Gastrocnemius medialis (tissue), 4 donors: ENCODE measurements around the gene EIF1AY. TPM values are rescaled to one million over a fixed set of nuclear protein-coding genes. Genes with fewer than 3 reads are reported as not detected.

ENCODE experiments used
- ATAC-seq, 2 donors: fragments of 150-250 bp; one replicate each; pipeline ENCODE4 v1.9.1; 2016
- DNase-seq, 2 donors: peaks; one replicate each; pipeline ENCODE4 v3.0.0-alpha.2; 2019
- H3K27ac ChIP-seq, 4 donors: fragments of 200-600 bp; sonication (generic); 1 replicate in 1 of 4; 2 replicates in 3 of 4; pipeline ENCODE4 v1.5.1; 2016 to 2018; ENCODE audit warnings: mild to moderate bottlenecking in 2 of 4, moderate library complexity in 1 of 4
- H3K27me3 ChIP-seq, 3 donors: fragments of 200-600 bp; sonication (generic) in 2 of 3; 1 replicate in 1 of 3; 2 replicates in 2 of 3; pipeline versions ENCODE4 v1.5.1 to v1.6.0; 2016 to 2019; ENCODE audit warnings: mild to moderate bottlenecking in 1 of 3, moderate library complexity in 1 of 3
- H3K36me3 ChIP-seq, 2 donors: fragments of 200-600 bp; sonication (generic) in 1 of 2; one replicate each; pipeline ENCODE4 v1.5.1; 2017 to 2018
- H3K4me1 ChIP-seq, 2 donors: fragments of 200-600 bp; sonication (generic) in 1 of 2; one replicate each; pipeline ENCODE4 v1.5.1; 2016 to 2017; ENCODE audit warnings: mild to moderate bottlenecking in 2 of 2
- H3K4me3 ChIP-seq, 4 donors: fragments of 200-600 bp; sonication (generic) in 3 of 4; 1 replicate in 1 of 4; 2 replicates in 3 of 4; pipeline ENCODE4 v1.5.1; 2016 to 2019; ENCODE audit warnings: mild to moderate bottlenecking in 2 of 4
- H3K9me3 ChIP-seq, 3 donors: fragments of 200-600 bp; sonication (generic) in 2 of 3; 1 replicate in 1 of 3; 2 replicates in 2 of 3; pipeline ENCODE4 v1.5.1; 2016 to 2019
- POLR2A ChIP-seq, 2 donors: fragments of 450-650 bp; IDR thresholded peaks; one replicate each; pipeline ENCODE4 v1.6.1; 2017; ENCODE audit warnings: antibody characterized with exemption in 2 of 2, mild to moderate bottlenecking in 2 of 2, moderate library complexity in 2 of 2
- in situ Hi-C, 4 donors: fragments of 200-750 bp; cut with MboI; loops; one replicate each; pipeline versions ENCODE4 v1.15.0 to v1.8.0; 2017; ENCODE audit warnings: low sequenced_read_pairs in 4 of 4
- intact Hi-C: fragments of 100-400 bp; cut with DNase I; formaldehyde crosslinking; loops from one replicate; pipeline ENCODE4 v1.15.1; 2023; ENCODE audit warnings: low total_unique reads
- total RNA-seq, 4 donors: library from RNA; depleted of rRNA; stranded (reverse); fragments of >200 nt; gene quantifications; one replicate each; pipeline versions ENCODE4 v1.1.0 to v1.2.3, GENCODE V29; 2016
- TF ChIP-seq, protein P1 (sequence below), 5 experiments: fragments of 450-650 bp in 3 of 5; fragments of 200-600 bp in 2 of 5; sonication (generic) in 2 of 5; IDR thresholded peaks in 4 of 5; conservative IDR thresholded peaks in 1 of 5; 1 replicate in 4 of 5; 2 replicates in 1 of 5; pipeline ENCODE4 v1.5.1; 2016 to 2019; ENCODE audit warnings: antibody characterized with exemption in 5 of 5, mild to moderate bottlenecking in 3 of 5, moderate library complexity in 3 of 5

The EIF1AY gene
- total RNA-seq, 4 donors from 2014 or later: 56.3 to 62.4 TPM; not detected in 2

DNA sequence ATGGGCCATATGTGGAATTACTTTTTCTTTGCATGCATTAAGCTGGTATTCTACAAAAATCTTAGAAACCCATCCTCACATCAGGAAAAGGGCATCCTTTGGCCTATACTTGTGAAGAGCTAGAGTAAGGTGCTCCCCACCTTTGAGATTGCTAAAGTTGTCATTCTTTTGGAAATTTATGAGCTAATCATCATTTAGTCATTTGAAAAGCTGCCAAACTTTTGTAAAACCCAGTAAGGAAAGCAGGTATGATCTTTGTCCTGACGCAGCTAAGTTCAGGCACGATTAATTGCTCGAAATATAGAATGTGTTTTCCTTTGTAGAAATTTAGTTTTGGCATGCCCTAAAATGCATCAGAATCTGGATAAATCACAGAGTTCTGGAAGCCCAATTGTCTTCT lies 2.6 kb downstream of the EIF1AY start:
- intact Hi-C loops (no loop called here), in situ Hi-C loops (loop anchor here in 1 of 4 donors (10.0 kb wide), 1 partner anchor 1013 kb away; no protein-coding TSS in a partner anchor)
- Histone ChIP-seq H3K4me3 (no peak overlapping the region), H3K27ac (no peak overlapping the region), H3K9me3 (no peaks in the 10 kb centered on the region), H3K36me3 (no peaks in the 10 kb centered on the region), H3K27me3 (no peaks in the 10 kb centered on the region), H3K4me1 (peaks cover 0 to 14% of the 10 kb centered on the region in 2 donors)
- TF ChIP-seq POLR2A (IDR thresholded peaks at IDR 0.05): no peak
- TF ChIP-seq, protein P1, sequence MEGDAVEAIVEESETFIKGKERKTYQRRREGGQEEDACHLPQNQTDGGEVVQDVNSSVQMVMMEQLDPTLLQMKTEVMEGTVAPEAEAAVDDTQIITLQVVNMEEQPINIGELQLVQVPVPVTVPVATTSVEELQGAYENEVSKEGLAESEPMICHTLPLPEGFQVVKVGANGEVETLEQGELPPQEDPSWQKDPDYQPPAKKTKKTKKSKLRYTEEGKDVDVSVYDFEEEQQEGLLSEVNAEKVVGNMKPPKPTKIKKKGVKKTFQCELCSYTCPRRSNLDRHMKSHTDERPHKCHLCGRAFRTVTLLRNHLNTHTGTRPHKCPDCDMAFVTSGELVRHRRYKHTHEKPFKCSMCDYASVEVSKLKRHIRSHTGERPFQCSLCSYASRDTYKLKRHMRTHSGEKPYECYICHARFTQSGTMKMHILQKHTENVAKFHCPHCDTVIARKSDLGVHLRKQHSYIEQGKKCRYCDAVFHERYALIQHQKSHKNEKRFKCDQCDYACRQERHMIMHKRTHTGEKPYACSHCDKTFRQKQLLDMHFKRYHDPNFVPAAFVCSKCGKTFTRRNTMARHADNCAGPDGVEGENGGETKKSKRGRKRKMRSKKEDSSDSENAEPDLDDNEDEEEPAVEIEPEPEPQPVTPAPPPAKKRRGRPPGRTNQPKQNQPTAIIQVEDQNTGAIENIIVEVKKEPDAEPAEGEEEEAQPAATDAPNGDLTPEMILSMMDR (IDR thresholded peaks at IDR 0.05 in 4 of 5, conservative IDR thresholded peaks at IDR 0.05 in 1 of 5): no peak
- no peak for DNase-seq
- ATAC-seq: no peak

DNA sequence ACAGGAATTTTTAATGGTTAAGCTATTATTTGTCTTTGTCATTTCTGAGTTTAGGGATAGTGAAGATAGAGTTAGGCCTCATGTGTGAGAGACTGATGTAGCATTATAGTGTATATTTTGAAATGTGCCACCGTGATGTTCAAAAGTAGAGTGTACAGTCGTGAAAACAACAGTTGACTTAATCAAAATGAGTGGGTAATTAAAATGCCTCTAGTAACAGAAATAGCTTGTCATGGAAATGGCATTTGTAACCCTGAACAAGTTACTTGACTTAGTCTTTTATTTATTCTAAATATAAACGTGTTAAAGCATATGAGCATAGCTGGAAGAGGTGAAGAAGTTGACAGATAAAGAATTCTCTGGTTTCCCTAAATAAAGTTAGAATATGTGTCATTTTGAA lies 6.1 kb downstream of the EIF1AY start:
- peaks cover 0 to 7% of the 10 kb centered on the region in 2 donors for H3K4me1 ChIP-seq
- H3K36me3 ChIP-seq: no peaks in the 10 kb centered on the region
- intact Hi-C loops: no loop called here
- H3K27ac ChIP-seq: no peak overlapping the region
- H3K27me3 ChIP-seq: no peaks in the 10 kb centered on the region
- TF ChIP-seq, protein P1 (IDR thresholded peaks at IDR 0.05 in 4 of 5, conservative IDR thresholded peaks at IDR 0.05 in 1 of 5): no peak
- TF ChIP-seq POLR2A (IDR thresholded peaks at IDR 0.05): no peak
- no peak overlapping the region for H3K4me3 ChIP-seq
- H3K9me3 ChIP-seq: no peaks in the 10 kb centered on the region
- ATAC-seq: no peak
- in situ Hi-C loops: no loop called here
- DNase-seq: no peak

- Histone ChIP-seq H3K4me3 (no peak overlapping the region), H3K36me3 (no peaks in the 10 kb centered on the region), H3K9me3 (no peaks in the 10 kb centered on the region), H3K4me1 (no peaks in the 10 kb centered on the region), H3K27ac (no peak overlapping the region), H3K27me3 (no peaks in the 10 kb centered on the region)
- intact Hi-C loops (no loop called here), in situ Hi-C loops (no loop called here)
- ATAC-seq (no peak), DNase-seq (no peak)
- TF ChIP-seq, protein P1 (IDR thresholded peaks at IDR 0.05 in 4 of 5, conservative IDR thresholded peaks at IDR 0.05 in 1 of 5): no peak
- no peak for TF ChIP-seq POLR2A (IDR thresholded peaks at IDR 0.05)
Observed at GRCh38 chrY:20586161-20586560, 10.6 kb downstream of the EIF1AY start.

Other genes starting within 250 kb of the EIF1AY start
- gene RPS4Y2, start 180.3 kb downstream of the EIF1AY start, total RNA-seq: not detected